HEK293 (cell line): ENCODE results near the gene MN1.

Source experiments
- CTCF ChIA-PET: fragments of 350-600 bp; formaldehyde crosslinking; extraction: SDS; loops from one replicate; lab custom pipeline; 2021; ENCODE audit warnings: antibody characterized with exemption; lab: Yijun Ruan, JAX
- POLR2A ChIA-PET: fragments of 300-600 bp; formaldehyde crosslinking; extraction: SDS; loops from one replicate; lab custom pipeline; 2020; ENCODE audit warnings: antibody characterized with exemption, inconsistent platforms; lab: Yijun Ruan, JAX
- H3K27ac ChIP-seq: fragments of 200-500 bp; sonication (Bioruptor generic); 2 replicates; pipeline ENCODE4 v1.5.1; 2014; ENCODE audit warnings: low read depth, low read length, control low read depth, inconsistent platforms; ENCODE audit errors: extremely low read depth
- H3K36me3 ChIP-seq, 2 experiments: fragments of 200-500 bp in 1 of 2; sonication (Bioruptor generic) in 1 of 2; 1 replicate in 1 of 2; 2 replicates in 1 of 2; pipeline ENCODE4 v1.5.1; 2014 to 2017; ENCODE audit warnings: inconsistent platforms in 2 of 2, low read length in 2 of 2; ENCODE audit not compliant: control insufficient read depth in 2 of 2, insufficient read depth in 1 of 2
- H3K4me1 ChIP-seq: fragments of 200-500 bp; sonication (Bioruptor generic); 2 replicates; pipeline ENCODE4 v1.5.1; 2014; ENCODE audit warnings: mild to moderate bottlenecking, low read length, inconsistent platforms; ENCODE audit not compliant: control insufficient read depth, insufficient read depth
- H3K4me3 ChIP-seq: 2 replicates; pipeline ENCODE4 v1.5.1; 2011; ENCODE audit warnings: low read depth, mild to moderate bottlenecking, control low read depth, low read length, moderate library complexity
- H3K9me3 ChIP-seq: fragments of 200-500 bp; sonication (Bioruptor generic); 2 replicates; pipeline ENCODE4 v1.5.1; 2014; ENCODE audit warnings: low read depth, low read length, inconsistent platforms; ENCODE audit not compliant: control insufficient read depth, insufficient read depth
- EGR2 ChIP-seq: fragments of 450-650 bp; formaldehyde crosslinking; IDR thresholded peaks from 2 replicates; pipeline ENCODE4 v1.5.1; 2016; ENCODE audit warnings: low read depth, missing biosample characterization, missing genetic modification characterization
- GLI4 ChIP-seq: fragments of 450-650 bp; formaldehyde crosslinking; IDR thresholded peaks from 2 replicates; pipeline ENCODE4 v1.5.1; 2016; ENCODE audit warnings: missing biosample characterization, missing genetic modification characterization
- KLF1 ChIP-seq: fragments of 450-650 bp; formaldehyde crosslinking; IDR thresholded peaks from 2 replicates; pipeline ENCODE4 v1.5.1; 2016; ENCODE audit warnings: missing biosample characterization, missing genetic modification characterization
- PRDM10 ChIP-seq: fragments of 450-650 bp; formaldehyde crosslinking; IDR thresholded peaks from 2 replicates; pipeline ENCODE4 v1.5.1; 2016; ENCODE audit warnings: missing biosample characterization, missing genetic modification characterization
- WT1 ChIP-seq: fragments of 450-650 bp; formaldehyde crosslinking; IDR thresholded peaks from 2 replicates; pipeline ENCODE4 v1.5.1; 2016; ENCODE audit warnings: missing biosample characterization, missing genetic modification characterization
- ZBTB17 ChIP-seq: fragments of 450-650 bp; formaldehyde crosslinking; IDR thresholded peaks from 2 replicates; pipeline ENCODE4 v1.5.1; 2016; ENCODE audit warnings: missing biosample characterization, missing genetic modification characterization
- ZBTB20 ChIP-seq: fragments of 450-650 bp; formaldehyde crosslinking; IDR thresholded peaks from 2 replicates; pipeline ENCODE4 v1.5.1; 2016; ENCODE audit warnings: missing biosample characterization, missing genetic modification characterization
- ZBTB21 ChIP-seq: fragments of 450-650 bp; formaldehyde crosslinking; IDR thresholded peaks from 2 replicates; pipeline ENCODE4 v1.5.1; 2017; ENCODE audit warnings: missing biosample characterization, missing genetic modification characterization
- ZEB2 ChIP-seq: fragments of 450-650 bp; formaldehyde crosslinking; IDR thresholded peaks from 2 replicates; pipeline ENCODE4 v1.5.1; 2016; ENCODE audit warnings: missing biosample characterization, missing genetic modification characterization
- ZFHX2 ChIP-seq: fragments of 450-650 bp; formaldehyde crosslinking; conservative IDR thresholded peaks from 2 replicates; pipeline ENCODE4 v1.5.1; 2016; ENCODE audit warnings: missing biosample characterization, missing genetic modification characterization
- ZNF26 ChIP-seq: fragments of 450-650 bp; formaldehyde crosslinking; IDR thresholded peaks from 2 replicates; pipeline ENCODE4 v1.5.1; 2016; ENCODE audit warnings: missing biosample characterization, missing genetic modification characterization
- ZNF274 ChIP-seq, 2 experiments: fragments of 200-500 bp in 1 of 2; fragments of 450-650 bp in 1 of 2; sonication (Bioruptor generic) in 1 of 2; formaldehyde crosslinking in 1 of 2; IDR thresholded peaks; 2 replicates each; pipeline versions ENCODE4 v1.5.1 to v1.6.1; 2014 to 2016; ENCODE audit warnings: borderline replicate concordance in 1 of 2, inconsistent platforms in 1 of 2, low read length in 1 of 2, missing biosample characterization in 1 of 2, missing genetic modification characterization in 1 of 2
- ZNF335 ChIP-seq: fragments of 450-650 bp; formaldehyde crosslinking; conservative IDR thresholded peaks from 2 replicates; pipeline ENCODE4 v1.5.1; 2016; ENCODE audit warnings: missing biosample characterization, missing genetic modification characterization
- ZNF354C ChIP-seq: fragments of 450-650 bp; formaldehyde crosslinking; IDR thresholded peaks from 2 replicates; pipeline ENCODE4 v1.5.1; 2016; ENCODE audit warnings: missing biosample characterization, missing genetic modification characterization, low read depth, borderline replicate concordance
- ZNF366 ChIP-seq: fragments of 450-650 bp; formaldehyde crosslinking; conservative IDR thresholded peaks from 2 replicates; pipeline ENCODE4 v1.5.1; 2016; ENCODE audit warnings: missing biosample characterization, missing genetic modification characterization
- ZNF37A ChIP-seq: fragments of 450-650 bp; IDR thresholded peaks from 2 replicates; pipeline ENCODE4 v1.5.1; 2018; ENCODE audit warnings: missing biosample characterization, missing genetic modification characterization
- ZNF394 ChIP-seq: fragments of 450-650 bp; formaldehyde crosslinking; IDR thresholded peaks from 2 replicates; pipeline ENCODE4 v1.5.1; 2016; ENCODE audit warnings: missing biosample characterization, missing genetic modification characterization, mild to moderate bottlenecking, moderate library complexity, borderline replicate concordance
- ZNF518A ChIP-seq: fragments of 450-650 bp; formaldehyde crosslinking; conservative IDR thresholded peaks from 2 replicates; pipeline ENCODE4 v1.5.1; 2016; ENCODE audit warnings: low read depth, missing biosample characterization, missing genetic modification characterization
- ZNF549 ChIP-seq: fragments of 450-650 bp; IDR thresholded peaks from 2 replicates; pipeline ENCODE4 v1.5.1; 2018; ENCODE audit warnings: missing biosample characterization, missing genetic modification characterization, mild to moderate bottlenecking, inconsistent platforms, moderate library complexity
- ZNF561 ChIP-seq: fragments of 450-650 bp; IDR thresholded peaks from 2 replicates; pipeline ENCODE4 v1.5.1; 2018; ENCODE audit warnings: missing biosample characterization, missing genetic modification characterization, borderline replicate concordance
- ZNF629 ChIP-seq: fragments of 450-650 bp; formaldehyde crosslinking; IDR thresholded peaks from 2 replicates; pipeline ENCODE4 v1.5.1; 2017; ENCODE audit warnings: missing biosample characterization, missing genetic modification characterization
- ZNF747 ChIP-seq: fragments of 450-650 bp; formaldehyde crosslinking; IDR thresholded peaks from 2 replicates; pipeline ENCODE4 v1.5.1; 2016; ENCODE audit warnings: missing biosample characterization, missing genetic modification characterization

The MN1 gene

GRCh38 chr22:27718186-27719035, 83.1 kb downstream of the MN1 start (continued):
- TF ChIP-seq ZNF549 (tag by site-specific recombination) (no peak), KLF1 (tag by site-specific recombination) (peak; percentile 77), ZNF394 (tag by site-specific recombination) (no peak), ZEB2 (tag by site-specific recombination) (peak; percentile 43; the same call in 1 of the 2 replicates), ZNF335 (tag by site-specific recombination) (peak; percentile 84), ZBTB17 (tag by site-specific recombination) (peak; percentile 77), ZBTB20 (tag by site-specific recombination) (peak; percentile 56), ZNF518A (0 out of 2 replicates have a peak, but pooled peaks have one; percentile 36), ZNF354C (tag by site-specific recombination) (no peak), ZNF747 (tag by site-specific recombination) (no peak), ZNF366 (tag by site-specific recombination) (peak; percentile 42; the same call in 1 of the 2 replicates), WT1 (tag by site-specific recombination) (peak; percentile 84), ZNF629 (tag by site-specific recombination) (peak; percentile 98), ZNF37A (tag by site-specific recombination) (no peak), PRDM10 (tag by site-specific recombination) (peak; percentile 77; the same call in 1 of the 2 replicates)

GRCh38 chr22:27717094-27717493, 84.5 kb downstream of the MN1 start:
- TF ChIP-seq ZNF26 (tag by site-specific recombination) (no peak), KLF1 (tag by site-specific recombination) (no peak), EGR2 (tag by site-specific recombination) (peak; percentile 53; the same call in 1 of the 2 replicates), ZFHX2 (tag by site-specific recombination) (peak; percentile 51), ZBTB21 (tag by site-specific recombination) (no peak), ZNF274 (IDR thresholded peaks at IDR 0.05; ENCODE audit: low read length) (no peak), ZNF274 (tag by site-specific recombination; IDR thresholded peaks at IDR 0.05; ENCODE audit: borderline replicate concordance) (peak; percentile 75; the same call in 1 of the 2 replicates), ZNF561 (tag by site-specific recombination) (no peak), GLI4 (tag by site-specific recombination) (no peak)
- Histone ChIP-seq H3K9me3 (no peaks in the 10 kb centered on the region), H3K27ac (no peak overlapping the region), H3K36me3 (no peaks in the 10 kb centered on the region), H3K4me3 (no peak overlapping the region), H3K4me1 (peaks cover 18% of the 10 kb centered on the region)
- CTCF ChIA-PET = no interaction called here
- POLR2A ChIA-PET = no interaction called here
